OCI-LY1 (cell line): ENCODE measurements around the gene FGF4.

Experiments
- H2AFZ ChIP-seq: fragments of 200-600 bp; sonication (generic), shearing (Covaris generic); 2 replicates; pipeline ENCODE4 v1.6.0; 2014; ENCODE audit warnings: antibody characterized with exemption, mild to moderate bottlenecking, low read length
- H3F3A ChIP-seq: fragments of 200-600 bp; sonication (generic), shearing (Covaris generic); 2 replicates; pipeline ENCODE4 v1.6.0; 2014; ENCODE audit warnings: mild to moderate bottlenecking, antibody characterized with exemption, low read length, moderate library complexity; ENCODE audit not compliant: insufficient read depth
- H3K27ac ChIP-seq: fragments of 200-600 bp; sonication (generic); 2 replicates; pipeline ENCODE4 v1.5.1; 2014; ENCODE audit warnings: low read length, mixed run types, mild to moderate bottlenecking, low read depth; ENCODE audit not compliant: poor library complexity, severe bottlenecking
- H3K27me3 ChIP-seq: fragments of 200-600 bp; sonication (generic); 2 replicates; pipeline ENCODE4 v1.6.0; 2014; ENCODE audit warnings: antibody characterized with exemption, mild to moderate bottlenecking, low read length, moderate library complexity; ENCODE audit not compliant: insufficient read depth
- H3K36me3 ChIP-seq: fragments of 200-600 bp; sonication (generic); 2 replicates; pipeline ENCODE4 v1.6.1; 2014; ENCODE audit warnings: mild to moderate bottlenecking, antibody characterized with exemption, low read length, moderate library complexity, mixed read lengths; ENCODE audit not compliant: insufficient read depth
- H3K4me1 ChIP-seq: fragments of 200-600 bp; sonication (generic); 2 replicates; pipeline ENCODE4 v1.5.1; 2014; ENCODE audit warnings: mild to moderate bottlenecking, low read length, moderate library complexity; ENCODE audit not compliant: insufficient read depth, severe bottlenecking
- H3K4me2 ChIP-seq: fragments of 200-600 bp; sonication (generic), shearing (Covaris generic); 2 replicates; pipeline ENCODE4 v1.6.1; 2014; ENCODE audit warnings: low read length
- H3K4me3 ChIP-seq: fragments of 200-600 bp; sonication (generic); 2 replicates; pipeline ENCODE4 v1.5.1; 2014; ENCODE audit warnings: low read length, low read depth, mild to moderate bottlenecking, mixed read lengths; ENCODE audit not compliant: poor library complexity, severe bottlenecking
- H3K79me2 ChIP-seq: fragments of 200-600 bp; shearing (Covaris generic); 2 replicates; pipeline ENCODE4 v1.6.1; 2016; ENCODE audit warnings: mixed run types, low read length, mixed read lengths; ENCODE audit not compliant: insufficient read depth
- H3K9ac ChIP-seq: fragments of 200-600 bp; sonication (generic), shearing (Covaris generic); 2 replicates; pipeline ENCODE4 v1.6.1; 2014; ENCODE audit warnings: mild to moderate bottlenecking, low read length, mixed read lengths
- H3K9me2 ChIP-seq: fragments of 200-600 bp; sonication (generic), shearing (Covaris generic); 2 replicates; pipeline ENCODE4 v1.6.1; 2014; ENCODE audit warnings: low read depth, mild to moderate bottlenecking, low read length, mixed read lengths
- H3K9me3 ChIP-seq: fragments of 200-600 bp; shearing (Covaris generic); 2 replicates; pipeline ENCODE4 v1.6.1; 2014; ENCODE audit warnings: low read length, mixed read lengths
- H4K20me1 ChIP-seq: fragments of 200-600 bp; sonication (generic), shearing (Covaris generic); 2 replicates; pipeline ENCODE4 v1.6.0; 2016; ENCODE audit warnings: mild to moderate bottlenecking, low read length; ENCODE audit not compliant: insufficient read depth
- CTCF ChIP-seq: fragments of 200-600 bp; sonication (generic), shearing (Covaris generic); IDR thresholded peaks from 2 replicates; pipeline ENCODE4 v1.5.1; 2017; ENCODE audit warnings: mild to moderate bottlenecking, antibody characterized with exemption, low read length, moderate library complexity, mixed read lengths
- EZH2 ChIP-seq: fragments of 200-600 bp; sonication (generic), shearing (Covaris generic); IDR thresholded peaks from 2 replicates; pipeline ENCODE4 v1.8.0; 2017; ENCODE audit warnings: borderline replicate concordance, mixed run types, mild to moderate bottlenecking, antibody characterized with exemption, low read length, moderate library complexity, mixed read lengths

Gene FGF4

DNA sequence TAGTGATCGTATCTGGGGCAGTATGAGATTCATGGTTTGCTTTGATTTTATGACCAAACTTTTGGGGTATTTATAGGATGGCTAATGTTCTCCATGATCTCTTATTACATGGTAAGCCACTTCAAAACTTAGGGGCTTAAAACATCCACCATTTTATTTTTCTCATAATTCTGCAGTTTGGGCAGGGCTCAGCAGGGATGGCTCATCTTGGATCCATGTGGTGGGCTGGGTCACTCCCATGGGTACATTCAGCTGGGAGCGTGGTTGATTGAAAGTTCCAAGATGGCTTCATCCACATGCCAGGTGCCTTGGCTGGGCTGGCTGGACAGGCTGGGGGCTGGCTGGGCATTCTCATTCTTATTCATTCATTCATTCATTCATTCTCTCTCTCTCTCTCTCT lies 40.8 kb downstream of the FGF4 start:
- no peaks in the 10 kb centered on the region for H3K4me1 ChIP-seq
- H3K36me3 ChIP-seq, result no peaks in the 10 kb centered on the region
- TF ChIP-seq CTCF, result no peak
- TF ChIP-seq EZH2, result no peak
- H3F3A ChIP-seq, result no peaks in the 10 kb centered on the region
- no peaks in the 10 kb centered on the region for H3K79me2 ChIP-seq
- no peak overlapping the region for H3K4me2 ChIP-seq
- H3K27me3 ChIP-seq, result peaks cover 4% of the 10 kb centered on the region; the same call in 1 of the 2 replicates
- no peak overlapping the region for H3K4me3 ChIP-seq
- no peaks in the 10 kb centered on the region for H4K20me1 ChIP-seq
- H3K9ac ChIP-seq, result no peak overlapping the region
- no peaks in the 10 kb centered on the region for H3K9me2 ChIP-seq
- no peak overlapping the region for H2AFZ ChIP-seq
- H3K27ac ChIP-seq, result no peak overlapping the region
- no peaks in the 10 kb centered on the region for H3K9me3 ChIP-seq

DNA sequence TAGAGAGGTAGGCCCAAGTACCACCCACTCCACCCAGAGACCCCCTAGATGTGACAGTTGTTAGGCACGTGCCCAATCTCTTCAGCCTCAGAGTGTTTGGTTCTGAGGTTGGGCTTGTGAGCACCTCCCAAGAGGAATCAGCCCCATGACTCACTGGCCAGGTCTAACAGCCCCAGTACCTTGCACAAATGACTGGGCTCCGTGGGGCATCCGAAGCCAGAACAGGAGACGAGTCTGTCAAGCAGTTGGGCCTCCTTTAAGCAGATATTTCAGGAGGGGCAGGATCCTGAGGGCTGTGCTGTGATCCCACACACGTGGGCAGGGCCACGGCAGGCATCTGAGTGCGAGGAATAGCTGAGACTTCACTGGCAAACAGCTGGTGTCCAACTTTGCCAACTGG lies 42.2 kb downstream of the FGF4 start:
- no peaks in the 10 kb centered on the region for H3K79me2 ChIP-seq
- H3K9me2 ChIP-seq, result no peaks in the 10 kb centered on the region
- TF ChIP-seq CTCF (no peak), EZH2 (no peak)
- no peak overlapping the region for H3K4me2 ChIP-seq
- H3K4me1 ChIP-seq, result no peaks in the 10 kb centered on the region
- no peak overlapping the region for H3K9ac ChIP-seq
- no peak overlapping the region for H2AFZ ChIP-seq
- no peaks in the 10 kb centered on the region for H3F3A ChIP-seq
- H4K20me1 ChIP-seq, result no peaks in the 10 kb centered on the region
- peaks cover 4% of the 10 kb centered on the region; the same call in 1 of the 2 replicates for H3K27me3 ChIP-seq
- no peak overlapping the region for H3K27ac ChIP-seq
- no peak overlapping the region for H3K4me3 ChIP-seq
- no peaks in the 10 kb centered on the region for H3K9me3 ChIP-seq
- H3K36me3 ChIP-seq, result no peaks in the 10 kb centered on the region

DNA sequence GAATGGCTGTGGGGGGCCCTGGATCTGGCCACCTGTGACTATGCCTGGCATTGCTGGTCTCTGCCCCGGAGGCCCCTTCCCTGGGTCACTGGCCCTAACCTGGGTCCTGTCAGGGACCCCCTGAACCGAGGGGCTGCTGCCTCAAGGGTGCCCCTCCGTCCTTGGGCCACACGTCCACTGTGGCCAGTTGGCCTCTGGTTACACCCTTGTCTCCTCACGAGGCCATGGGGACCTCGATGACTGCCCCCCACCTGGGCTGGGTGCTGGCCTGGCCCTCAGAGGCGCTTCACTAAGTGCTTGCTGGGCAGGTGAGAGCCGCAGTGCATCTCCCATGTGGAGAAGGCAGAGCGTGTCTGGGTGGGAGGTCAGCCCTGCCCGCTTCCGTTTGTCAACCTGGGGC lies 44.0 kb downstream of the FGF4 start:
- Histone ChIP-seq H3K4me3 (no peak overlapping the region), H3K9me2 (no peaks in the 10 kb centered on the region), H2AFZ (no peak overlapping the region), H4K20me1 (no peaks in the 10 kb centered on the region), H3K4me1 (no peaks in the 10 kb centered on the region), H3K79me2 (no peaks in the 10 kb centered on the region), H3F3A (no peaks in the 10 kb centered on the region), H3K36me3 (no peaks in the 10 kb centered on the region), H3K4me2 (no peak overlapping the region), H3K9me3 (no peaks in the 10 kb centered on the region), H3K27ac (no peak overlapping the region), H3K9ac (no peak overlapping the region), H3K27me3 (peaks cover 4% of the 10 kb centered on the region; the same call in 1 of the 2 replicates)
- TF ChIP-seq EZH2 (no peak), CTCF (no peak)
